Measurements from ENCODE around the gene GUCY1A1. TPM values are rescaled to one million over a fixed set of nuclear protein-coding genes. Genes with fewer than 3 reads are reported as not detected.

Gene GUCY1A1
- total RNA-seq, 5 donors from 2014 or later (not counting 1 experiment from before 2014, with no cell fraction given), result 0.33 to 0.45 (median 0.44) TPM

- Histone ChIP-seq H3K27ac (ENCODE audit: low read length) (no peak overlapping the region), H3K9me3 (no peaks in the 10 kb centered on the region), H3K36me3 (ENCODE audit: control insufficient read depth in 2 of 2, extremely low read depth in 1 of 2, insufficient read depth in 1 of 2, low read length in 1 of 2) (no peaks in the 10 kb centered on the region), H3K4me3 (ENCODE audit: control insufficient read depth in 1 of 2, extremely low read depth in 1 of 2, low read length in 1 of 2) (no peak overlapping the region), H3K4me1 (ENCODE audit: control insufficient read depth in 1 of 2, extremely low read depth in 1 of 2, insufficient read depth in 2 of 2, low read length in 2 of 2) (no peaks in the 10 kb centered on the region), H3K27me3 (replicated peaks in 1 of 2; ENCODE audit: control insufficient read depth in 2 of 2, extremely low read depth in 1 of 2, insufficient read depth in 2 of 2, low read length in 1 of 2) (no peaks in the 10 kb centered on the region)
- Mint-ChIP-seq H3K36me3 (no peaks in the 10 kb centered on the region), H3K9me3 (no peaks in the 10 kb centered on the region), H3K4me1 (no peaks in the 10 kb centered on the region), H3K4me3 (no peak overlapping the region), H3K27ac (no peak overlapping the region), H3K27me3 (no peaks in the 10 kb centered on the region)
- WGBS (ENCODE audit: insufficient coverage), result no CpG with 5 or more reads among the region's 2 CpGs
- no peak for DNase-seq
- no peak for ATAC-seq (replicated peaks in 1 of 4)
- ChIA-PET POLR2A (no interaction called here), CTCF (no interaction called here)
Observed at GRCh38 chr4:155706147-155706546, 39.5 kb downstream of the GUCY1A1 start.

GRCh38 chr4:155707251-155707650, 40.6 kb downstream of the GUCY1A1 start:
- Mint-ChIP-seq H3K27ac (no peak overlapping the region), H3K36me3 (no peaks in the 10 kb centered on the region), H3K4me1 (no peaks in the 10 kb centered on the region), H3K27me3 (no peaks in the 10 kb centered on the region), H3K9me3 (no peaks in the 10 kb centered on the region), H3K4me3 (no peak overlapping the region)
- Histone ChIP-seq H3K27me3 (replicated peaks in 1 of 2; ENCODE audit: control insufficient read depth in 2 of 2, extremely low read depth in 1 of 2, insufficient read depth in 2 of 2, low read length in 1 of 2) (no peaks in the 10 kb centered on the region), H3K27ac (ENCODE audit: low read length) (no peak overlapping the region), H3K36me3 (ENCODE audit: control insufficient read depth in 2 of 2, extremely low read depth in 1 of 2, insufficient read depth in 1 of 2, low read length in 1 of 2) (no peaks in the 10 kb centered on the region), H3K9me3 (no peaks in the 10 kb centered on the region), H3K4me1 (ENCODE audit: control insufficient read depth in 1 of 2, extremely low read depth in 1 of 2, insufficient read depth in 2 of 2, low read length in 2 of 2) (no peaks in the 10 kb centered on the region), H3K4me3 (ENCODE audit: control insufficient read depth in 1 of 2, extremely low read depth in 1 of 2, low read length in 1 of 2) (no peak overlapping the region)
- CTCF ChIA-PET, result no interaction called here
- DNase-seq (no peak), ATAC-seq (replicated peaks in 1 of 4) (no peak)
- WGBS (ENCODE audit: insufficient coverage), result 100% methylated on average over 1 of the region's 5 CpGs
- POLR2A ChIA-PET, result no interaction called here

- H3K4me1 ChIP-seq (ENCODE audit: control insufficient read depth in 1 of 2, extremely low read depth in 1 of 2, insufficient read depth in 2 of 2, low read length in 2 of 2), result no peaks in the 10 kb centered on the region
- H3K4me3 ChIP-seq (ENCODE audit: control insufficient read depth in 1 of 2, extremely low read depth in 1 of 2, low read length in 1 of 2), result no peak overlapping the region
- Mint-ChIP-seq H3K4me3 (no peak overlapping the region), H3K27me3 (peaks cover 0 to 3% of the 10 kb centered on the region in 2 donors), H3K4me1 (no peaks in the 10 kb centered on the region), H3K27ac (no peak overlapping the region), H3K36me3 (no peaks in the 10 kb centered on the region), H3K9me3 (no peaks in the 10 kb centered on the region)
- DNase-seq, result no peak
- no peaks in the 10 kb centered on the region for H3K27me3 ChIP-seq (replicated peaks in 1 of 2; ENCODE audit: control insufficient read depth in 2 of 2, extremely low read depth in 1 of 2, insufficient read depth in 2 of 2, low read length in 1 of 2)
- no CpG with 5 or more reads among the region's 1 CpG for WGBS (ENCODE audit: insufficient coverage)
- H3K36me3 ChIP-seq (ENCODE audit: control insufficient read depth in 2 of 2, extremely low read depth in 1 of 2, insufficient read depth in 1 of 2, low read length in 1 of 2), result no peaks in the 10 kb centered on the region
- no peak overlapping the region for H3K27ac ChIP-seq (ENCODE audit: low read length)
- no peak for ATAC-seq (replicated peaks in 1 of 4)
- POLR2A ChIA-PET, result no interaction called here
- no peaks in the 10 kb centered on the region for H3K9me3 ChIP-seq
- CTCF ChIA-PET, result no interaction called here
Observed at GRCh38 chr4:155708782-155709181, 42.1 kb downstream of the GUCY1A1 start.

- Histone ChIP-seq H3K4me3 (ENCODE audit: control insufficient read depth in 1 of 2, extremely low read depth in 1 of 2, low read length in 1 of 2) (no peak overlapping the region), H3K4me1 (ENCODE audit: control insufficient read depth in 1 of 2, extremely low read depth in 1 of 2, insufficient read depth in 2 of 2, low read length in 2 of 2) (no peaks in the 10 kb centered on the region), H3K27ac (ENCODE audit: low read length) (no peak overlapping the region), H3K27me3 (replicated peaks in 1 of 2; ENCODE audit: control insufficient read depth in 2 of 2, extremely low read depth in 1 of 2, insufficient read depth in 2 of 2, low read length in 1 of 2) (no peaks in the 10 kb centered on the region), H3K9me3 (no peaks in the 10 kb centered on the region), H3K36me3 (ENCODE audit: control insufficient read depth in 2 of 2, extremely low read depth in 1 of 2, insufficient read depth in 1 of 2, low read length in 1 of 2) (no peaks in the 10 kb centered on the region)
- no peak for ATAC-seq (replicated peaks in 1 of 4)
- peaks cover 0 to 3% of the 10 kb centered on the region in 2 donors for H3K27me3 Mint-ChIP-seq
- H3K27ac Mint-ChIP-seq, result no peak overlapping the region
- ChIA-PET CTCF (no interaction called here), POLR2A (no interaction called here)
- H3K4me3 Mint-ChIP-seq, result no peak overlapping the region
- no peaks in the 10 kb centered on the region for H3K4me1 Mint-ChIP-seq
- DNase-seq, result no peak
- WGBS (ENCODE audit: insufficient coverage), result 83% methylated on average over 1 of the region's 4 CpGs
- H3K36me3 Mint-ChIP-seq, result no peaks in the 10 kb centered on the region
- H3K9me3 Mint-ChIP-seq, result no peaks in the 10 kb centered on the region
Observed at GRCh38 chr4:155709918-155710317, 43.3 kb downstream of the GUCY1A1 start.

GRCh38 chr4:155711556-155711955, 44.9 kb downstream of the GUCY1A1 start:
- H3K4me3 Mint-ChIP-seq, result no peak overlapping the region
- CTCF ChIA-PET, result interaction anchor here in 1 of 2 donors (0.5 kb wide), 1 partner anchor 237 kb away, joined by 9 read pairs; no protein-coding TSS in a partner anchor
- no peaks in the 10 kb centered on the region for H3K9me3 Mint-ChIP-seq
- POLR2A ChIA-PET, result interaction anchor here in 1 of 2 donors (0.6 kb wide), 1 partner anchor 10 kb away, joined by 5 read pairs; no protein-coding TSS in a partner anchor
- H3K4me1 Mint-ChIP-seq, result no peaks in the 10 kb centered on the region
- H3K36me3 ChIP-seq (ENCODE audit: control insufficient read depth in 2 of 2, extremely low read depth in 1 of 2, insufficient read depth in 1 of 2, low read length in 1 of 2), result no peaks in the 10 kb centered on the region
- no CpG with 5 or more reads among the region's 1 CpG for WGBS (ENCODE audit: insufficient coverage)
- no peak overlapping the region for H3K27ac ChIP-seq (ENCODE audit: low read length)
- no peak overlapping the region for H3K27ac Mint-ChIP-seq
- peaks cover 0 to 3% of the 10 kb centered on the region in 2 donors for H3K27me3 Mint-ChIP-seq
- H3K36me3 Mint-ChIP-seq, result no peaks in the 10 kb centered on the region
- H3K9me3 ChIP-seq, result no peaks in the 10 kb centered on the region
- ATAC-seq (replicated peaks in 1 of 4), result no peak
- H3K4me3 ChIP-seq (ENCODE audit: control insufficient read depth in 1 of 2, extremely low read depth in 1 of 2, low read length in 1 of 2), result no peak overlapping the region
- no peaks in the 10 kb centered on the region for H3K27me3 ChIP-seq (replicated peaks in 1 of 2; ENCODE audit: control insufficient read depth in 2 of 2, extremely low read depth in 1 of 2, insufficient read depth in 2 of 2, low read length in 1 of 2)
- H3K4me1 ChIP-seq (ENCODE audit: control insufficient read depth in 1 of 2, extremely low read depth in 1 of 2, insufficient read depth in 2 of 2, low read length in 2 of 2), result no peaks in the 10 kb centered on the region
- DNase-seq, result no peak

GRCh38 chr4:155712846-155713245, 46.2 kb downstream of the GUCY1A1 start:
- no peaks in the 10 kb centered on the region for H3K36me3 Mint-ChIP-seq
- Histone ChIP-seq H3K4me1 (ENCODE audit: control insufficient read depth in 1 of 2, extremely low read depth in 1 of 2, insufficient read depth in 2 of 2, low read length in 2 of 2) (no peaks in the 10 kb centered on the region), H3K4me3 (ENCODE audit: control insufficient read depth in 1 of 2, extremely low read depth in 1 of 2, low read length in 1 of 2) (no peak overlapping the region), H3K9me3 (no peaks in the 10 kb centered on the region), H3K27me3 (replicated peaks in 1 of 2; ENCODE audit: control insufficient read depth in 2 of 2, extremely low read depth in 1 of 2, insufficient read depth in 2 of 2, low read length in 1 of 2) (no peaks in the 10 kb centered on the region), H3K27ac (ENCODE audit: low read length) (no peak overlapping the region), H3K36me3 (ENCODE audit: control insufficient read depth in 2 of 2, extremely low read depth in 1 of 2, insufficient read depth in 1 of 2, low read length in 1 of 2) (no peaks in the 10 kb centered on the region)
- H3K4me3 Mint-ChIP-seq, result no peak overlapping the region
- H3K4me1 Mint-ChIP-seq, result no peaks in the 10 kb centered on the region
- no peaks in the 10 kb centered on the region for H3K9me3 Mint-ChIP-seq
- ATAC-seq (replicated peaks in 1 of 4) (no peak), DNase-seq (no peak)
- H3K27me3 Mint-ChIP-seq, result peaks cover 0 to 3% of the 10 kb centered on the region in 2 donors
- ChIA-PET CTCF (no interaction called here), POLR2A (no interaction called here)
- no peak overlapping the region for H3K27ac Mint-ChIP-seq
- no CpG with 5 or more reads among the region's 3 CpGs for WGBS (ENCODE audit: insufficient coverage)

- no peaks in the 10 kb centered on the region for H3K9me3 ChIP-seq
- Mint-ChIP-seq H3K36me3 (no peaks in the 10 kb centered on the region), H3K4me3 (no peak overlapping the region), H3K27me3 (peaks cover 0 to 3% of the 10 kb centered on the region in 2 donors), H3K27ac (no peak overlapping the region), H3K4me1 (no peaks in the 10 kb centered on the region), H3K9me3 (no peaks in the 10 kb centered on the region)
- H3K27ac ChIP-seq (ENCODE audit: low read length), result no peak overlapping the region
- no CpG with 5 or more reads among the region's 1 CpG for WGBS (ENCODE audit: insufficient coverage)
- H3K27me3 ChIP-seq (replicated peaks in 1 of 2; ENCODE audit: control insufficient read depth in 2 of 2, extremely low read depth in 1 of 2, insufficient read depth in 2 of 2, low read length in 1 of 2), result no peaks in the 10 kb centered on the region
- no peak for ATAC-seq (replicated peaks in 1 of 4)
- no peaks in the 10 kb centered on the region for H3K4me1 ChIP-seq (ENCODE audit: control insufficient read depth in 1 of 2, extremely low read depth in 1 of 2, insufficient read depth in 2 of 2, low read length in 2 of 2)
- H3K36me3 ChIP-seq (ENCODE audit: control insufficient read depth in 2 of 2, extremely low read depth in 1 of 2, insufficient read depth in 1 of 2, low read length in 1 of 2), result no peaks in the 10 kb centered on the region
- ChIA-PET POLR2A (no interaction called here), CTCF (no interaction called here)
- DNase-seq, result no peak
- H3K4me3 ChIP-seq (ENCODE audit: control insufficient read depth in 1 of 2, extremely low read depth in 1 of 2, low read length in 1 of 2), result no peak overlapping the region
Observed at GRCh38 chr4:155713911-155714310, 47.3 kb downstream of the GUCY1A1 start.
